Measurements from ENCODE around the gene ITGA11.

Gene ITGA11

DNA sequence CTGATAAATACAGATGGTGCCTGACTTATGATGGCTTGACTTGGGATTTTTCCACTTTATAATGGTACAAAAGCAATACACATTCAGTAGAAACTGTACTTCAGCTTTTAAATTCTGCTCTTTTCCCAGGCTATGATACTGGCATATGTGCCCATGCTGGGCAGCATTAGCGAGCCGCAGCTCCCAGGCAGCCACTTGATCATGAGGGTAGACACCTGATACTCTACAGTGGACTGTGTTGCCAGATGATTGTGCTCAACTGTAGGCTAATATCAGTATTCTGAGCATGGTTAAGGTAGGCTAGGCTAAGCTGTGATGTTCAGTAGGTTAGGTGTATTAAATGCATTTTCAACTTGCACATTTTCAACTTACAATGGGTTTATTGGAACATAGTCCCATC, 172.1 kb downstream of the ITGA11 start:
- DNase-seq, result no peak

DNA sequence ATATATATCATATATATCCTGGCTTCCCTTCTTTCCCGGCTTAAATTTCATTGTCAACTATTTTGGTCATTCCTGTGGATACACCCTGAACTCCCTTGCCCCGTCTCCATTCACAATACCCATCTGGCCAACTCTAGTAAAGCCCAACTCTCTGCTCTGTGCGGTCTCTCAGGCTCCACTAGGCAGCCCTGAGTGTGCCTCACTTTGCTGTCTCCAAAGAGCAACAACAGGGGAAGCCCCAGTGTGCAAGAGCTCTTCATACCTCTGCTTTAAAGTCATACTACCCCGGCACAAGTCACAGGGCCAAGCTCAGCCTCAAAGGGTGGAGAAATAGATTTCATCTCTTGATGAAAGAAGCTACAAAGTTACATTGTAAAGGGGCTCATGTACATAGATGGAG, 173.3 kb downstream of the ITGA11 start:
- no peak for DNase-seq

DNA sequence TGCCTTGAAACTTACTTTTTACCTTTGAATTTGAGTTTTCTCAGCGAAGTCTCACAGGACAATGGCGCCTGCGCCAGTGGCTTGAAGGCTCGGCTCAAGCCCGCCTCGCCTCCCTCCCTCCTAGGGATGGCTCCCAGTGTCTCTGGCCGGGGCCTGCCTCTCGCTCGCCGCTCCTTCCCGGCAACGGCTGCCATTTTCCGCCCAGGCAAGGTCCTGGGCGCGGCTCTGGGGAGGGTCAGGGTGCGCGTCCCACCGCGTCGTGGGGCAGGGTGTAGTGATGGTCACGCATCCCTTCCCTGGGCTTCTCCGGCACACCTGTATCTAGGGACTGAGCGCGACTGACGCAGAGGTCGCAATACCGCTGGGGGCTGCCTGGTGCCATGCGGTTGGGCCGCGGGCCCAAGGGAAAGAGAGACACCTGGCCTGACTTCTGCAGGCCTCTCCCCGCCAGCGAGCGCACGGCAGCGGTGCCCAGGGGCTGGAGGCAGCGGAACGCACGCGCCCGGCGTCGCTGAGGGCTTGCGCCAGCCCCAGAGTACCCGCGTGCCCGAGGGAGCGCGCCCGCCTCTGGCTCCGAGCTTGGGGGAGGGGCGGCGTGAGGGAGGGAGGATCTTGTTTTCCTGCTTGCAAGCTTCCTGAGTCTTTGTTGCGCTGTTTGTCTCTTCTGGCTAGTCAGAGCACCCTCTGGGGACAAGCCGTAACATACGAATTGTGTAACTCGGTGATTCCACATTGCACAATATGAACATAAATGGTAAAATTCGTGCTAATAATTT, 175.1 kb downstream of the ITGA11 start:
- DNase-seq, result peak; percentile 31 to 63

DNA sequence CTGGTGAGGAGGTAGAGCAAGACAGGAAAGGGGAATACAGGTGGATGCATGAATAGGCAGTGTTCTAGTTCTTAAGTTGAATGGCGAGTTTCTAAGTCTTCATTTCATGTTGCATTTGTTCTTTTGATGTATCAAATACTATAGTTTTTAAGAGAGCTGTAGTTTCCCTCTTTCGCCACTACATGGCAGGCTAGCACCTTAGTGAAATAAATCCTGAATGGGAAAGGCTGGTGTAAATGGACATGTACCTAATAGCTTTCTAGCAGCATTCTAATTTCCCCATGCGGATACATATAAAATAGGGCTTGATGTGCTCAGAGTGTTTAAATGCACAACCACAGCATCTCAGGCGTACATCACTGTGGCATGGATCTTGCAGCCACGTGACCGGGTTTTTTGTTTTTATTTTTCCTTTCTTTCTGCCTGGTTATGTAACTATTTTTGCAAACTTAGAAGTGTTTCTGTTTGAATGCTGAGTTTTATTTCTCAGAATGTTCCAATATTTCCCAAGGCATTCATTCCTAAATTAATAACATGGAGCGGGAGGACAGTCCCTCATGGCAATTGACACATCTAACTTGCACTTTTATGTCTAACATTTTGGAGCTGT, 178.9 kb downstream of the ITGA11 start:
- DNase-seq, result peak; percentile 36 to 88

DNA sequence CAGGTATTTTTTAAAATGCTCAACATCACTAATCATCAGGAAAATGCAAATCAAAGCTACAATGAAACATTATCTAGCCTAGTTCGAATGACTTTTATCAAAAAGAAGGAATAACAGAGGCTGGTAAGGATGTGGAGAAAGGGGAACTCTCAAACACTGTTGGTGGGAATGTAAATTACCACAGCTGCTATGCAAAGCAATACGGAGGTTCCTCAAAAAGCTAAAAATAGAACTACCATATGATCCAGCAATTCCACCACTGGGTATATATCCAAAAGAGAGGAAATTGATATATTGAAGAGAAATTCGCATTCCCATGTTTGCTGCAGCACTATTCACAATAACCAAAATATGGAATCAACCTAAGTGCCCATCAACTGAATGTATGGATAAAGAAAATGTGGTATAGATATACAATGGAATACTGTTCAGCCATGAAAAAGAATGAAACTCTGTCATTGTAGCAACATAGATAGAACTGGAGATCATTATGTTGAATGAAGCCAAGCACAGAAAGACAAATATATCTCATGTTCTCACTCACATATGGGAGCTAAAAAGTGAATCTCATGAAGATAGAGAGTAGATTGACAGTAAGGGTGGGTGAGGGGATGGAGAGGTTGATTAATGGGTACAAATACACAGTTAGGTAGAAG, 182.8 kb downstream of the ITGA11 start:
- no peak for DNase-seq

Measured in SW 1271 (cell line).